T-helper 22 cell (primary cell): ENCODE measurements around the gene CTBP1.

Experiments used
- DNase-seq: peaks from one replicate; pipeline ENCODE4 v3.0.0-alpha.2; 2020; ENCODE audit warnings: low read depth

Gene CTBP1

DNA sequence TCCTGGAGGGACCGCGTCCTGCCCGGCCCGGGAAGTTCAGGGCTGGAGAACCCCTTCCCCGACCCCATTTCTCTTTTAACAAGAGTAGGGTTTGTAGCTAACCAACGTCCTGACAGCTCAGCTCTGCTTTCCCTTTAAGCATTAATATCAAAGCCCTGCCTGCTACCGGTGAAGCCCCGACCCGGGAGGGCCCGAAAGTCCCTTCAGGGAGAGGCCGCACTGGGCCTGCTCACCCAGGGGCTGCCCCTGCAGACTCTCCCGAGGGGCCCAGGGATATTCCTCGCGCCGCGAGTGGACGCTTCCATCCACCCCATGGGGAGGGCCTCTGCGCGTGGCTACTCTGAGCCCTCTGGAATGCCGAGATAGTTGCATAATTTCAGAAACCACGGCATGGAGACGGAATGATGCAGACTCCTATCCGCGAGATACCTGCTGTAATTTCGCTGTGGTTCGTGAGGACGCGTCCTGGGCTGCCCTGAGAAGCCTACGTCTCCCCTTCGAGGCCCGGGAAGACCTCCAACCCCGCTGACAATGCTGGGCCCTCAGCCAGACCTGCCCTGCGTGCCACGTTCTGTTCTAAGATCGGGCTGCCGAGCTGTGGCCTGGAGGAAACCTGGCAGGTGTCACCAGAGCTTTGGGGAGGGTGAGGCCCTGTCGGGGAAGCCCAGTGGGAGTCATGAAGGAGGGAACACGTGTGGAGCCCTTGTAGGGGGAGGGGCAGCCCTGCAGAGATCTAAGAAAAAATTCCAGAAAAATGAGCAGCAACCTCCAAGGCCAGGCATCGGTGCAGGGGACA is 999 bp upstream of the CTBP1 start:
- peak; percentile 54 for DNase-seq

DNA sequence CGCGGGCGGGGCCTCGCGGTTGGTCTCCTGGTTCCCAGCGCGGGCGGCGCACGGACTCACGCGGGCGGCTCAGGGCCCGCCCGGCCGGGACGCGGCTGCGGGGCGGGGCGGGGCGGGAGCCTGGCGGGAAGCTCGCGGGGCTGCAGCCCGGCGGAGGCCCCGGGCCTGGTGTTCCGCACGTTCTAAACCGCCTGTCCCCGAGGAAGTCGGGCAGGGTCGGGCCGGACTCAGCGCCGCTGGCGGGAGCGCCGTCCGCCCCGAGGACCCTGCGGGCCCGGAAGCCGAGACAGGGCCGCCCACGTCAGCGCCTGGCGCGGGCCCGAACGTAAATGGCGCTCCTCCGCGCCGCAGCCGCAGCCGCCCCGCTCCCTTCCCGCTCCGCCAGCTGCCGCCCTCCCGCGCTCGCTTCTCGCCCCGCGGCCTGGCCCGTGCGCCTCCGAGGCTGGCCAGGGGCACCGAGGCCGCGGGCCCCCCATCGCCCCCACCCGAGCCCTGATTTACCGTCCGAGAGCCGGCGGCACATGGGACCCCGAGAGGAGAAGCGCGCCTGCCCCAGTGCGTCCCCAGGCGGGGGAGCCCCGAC is 309 bp upstream of the CTBP1 start:
- peak; percentile 74 for DNase-seq

DNA sequence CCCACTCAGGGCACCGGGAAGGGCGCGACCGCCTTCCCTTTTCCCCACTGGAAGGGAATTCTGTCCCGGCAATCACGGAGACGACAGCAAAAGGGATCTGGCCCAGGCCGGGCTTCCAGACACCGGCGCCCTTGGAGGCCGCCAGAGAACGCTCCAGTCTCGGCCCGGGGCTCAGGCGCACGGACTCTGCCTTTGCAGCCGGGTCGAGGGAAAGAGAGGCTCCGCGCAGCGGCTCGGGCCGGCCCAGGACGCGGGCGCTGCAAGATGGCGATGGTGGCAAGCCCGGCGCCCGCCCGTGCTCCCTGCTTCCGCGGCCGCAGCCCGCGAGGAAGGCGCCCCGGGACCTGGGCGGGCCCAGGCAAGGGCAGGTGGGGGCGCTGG is 1.1 kb downstream of the CTBP1 start:
- no peak for DNase-seq

DNA sequence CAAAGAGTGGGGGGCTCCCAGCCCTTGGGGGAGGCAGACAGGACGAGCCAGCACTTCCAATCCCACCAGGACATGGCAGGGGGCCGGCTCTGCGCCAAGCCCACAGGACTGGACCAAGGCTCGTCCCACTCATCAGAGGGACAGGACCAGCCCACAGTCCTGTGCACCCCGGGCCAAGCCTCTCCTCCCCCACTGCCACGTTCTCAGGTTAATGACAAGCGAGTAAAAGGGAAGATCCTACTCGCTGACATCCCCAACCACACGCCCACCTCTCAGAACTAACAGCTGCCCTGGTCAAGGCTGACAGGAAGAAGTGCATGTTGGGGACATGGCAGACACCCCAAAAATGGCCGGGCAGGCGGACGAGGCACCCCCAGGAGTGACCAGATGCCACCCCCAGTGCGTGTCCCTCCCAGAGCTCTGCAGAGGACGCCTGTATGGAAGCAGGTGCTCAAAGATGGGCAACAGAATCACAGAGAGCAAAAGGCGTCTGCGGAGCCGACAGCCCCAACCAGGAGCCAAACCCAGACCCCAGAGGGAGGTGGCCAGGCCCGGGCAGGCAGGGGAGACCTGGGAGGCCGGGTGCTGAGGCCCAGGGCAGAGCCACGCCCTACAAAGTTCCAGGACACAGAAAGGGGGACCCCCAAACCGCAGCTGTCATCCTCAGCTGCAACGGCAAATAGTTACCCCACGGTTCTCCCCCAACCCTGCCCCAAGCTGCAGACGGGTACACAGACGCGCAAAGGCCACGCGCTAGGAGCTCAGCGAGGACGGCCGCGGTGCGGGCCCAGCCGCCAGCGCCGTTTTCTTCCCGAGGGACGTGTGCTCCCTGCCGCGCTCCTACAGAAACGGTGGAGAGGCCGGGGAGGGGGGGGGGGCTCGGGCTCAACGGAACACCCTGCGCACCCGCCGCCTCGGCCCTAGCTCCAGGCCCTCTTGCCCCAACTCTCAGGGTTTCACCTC is 1.7 kb downstream of the CTBP1 start:
- no peak for DNase-seq

DNA sequence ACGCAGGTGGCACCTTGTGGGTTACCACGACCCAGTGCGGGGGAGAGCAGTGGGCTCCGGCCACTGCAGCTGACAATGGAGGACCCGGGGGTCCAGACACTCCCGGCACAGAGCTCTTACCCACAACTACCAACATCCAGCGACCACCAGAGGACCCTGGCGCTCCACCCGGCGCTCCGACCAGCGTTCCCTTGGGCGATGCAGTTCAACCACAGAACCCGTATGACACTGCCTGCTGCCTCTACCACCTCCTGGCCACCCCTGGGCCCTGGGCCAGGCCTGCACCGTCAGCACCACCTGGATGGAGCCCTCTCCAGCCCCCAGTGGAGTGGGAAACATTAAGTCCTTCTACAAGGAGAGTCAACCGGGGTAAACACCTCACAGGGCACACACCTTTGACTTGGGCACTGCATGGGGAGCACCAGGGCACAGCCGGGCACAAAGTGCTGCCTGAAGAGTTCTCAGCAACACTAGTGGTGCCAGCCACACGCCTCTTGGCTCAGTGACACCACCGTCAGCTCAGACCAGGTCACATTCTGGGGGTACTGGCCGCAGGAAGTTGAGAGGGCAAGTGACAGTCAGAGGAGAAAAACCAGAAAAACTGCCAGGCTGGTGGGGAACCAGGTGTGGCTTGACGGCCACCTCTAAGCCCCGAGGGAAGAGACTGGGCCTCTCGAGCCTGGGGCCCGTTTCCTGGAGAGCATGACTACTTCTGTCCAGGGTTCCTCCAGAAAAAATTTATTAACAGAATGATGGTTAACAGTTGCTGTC is 2.6 kb downstream of the CTBP1 start:
- no peak for DNase-seq

DNA sequence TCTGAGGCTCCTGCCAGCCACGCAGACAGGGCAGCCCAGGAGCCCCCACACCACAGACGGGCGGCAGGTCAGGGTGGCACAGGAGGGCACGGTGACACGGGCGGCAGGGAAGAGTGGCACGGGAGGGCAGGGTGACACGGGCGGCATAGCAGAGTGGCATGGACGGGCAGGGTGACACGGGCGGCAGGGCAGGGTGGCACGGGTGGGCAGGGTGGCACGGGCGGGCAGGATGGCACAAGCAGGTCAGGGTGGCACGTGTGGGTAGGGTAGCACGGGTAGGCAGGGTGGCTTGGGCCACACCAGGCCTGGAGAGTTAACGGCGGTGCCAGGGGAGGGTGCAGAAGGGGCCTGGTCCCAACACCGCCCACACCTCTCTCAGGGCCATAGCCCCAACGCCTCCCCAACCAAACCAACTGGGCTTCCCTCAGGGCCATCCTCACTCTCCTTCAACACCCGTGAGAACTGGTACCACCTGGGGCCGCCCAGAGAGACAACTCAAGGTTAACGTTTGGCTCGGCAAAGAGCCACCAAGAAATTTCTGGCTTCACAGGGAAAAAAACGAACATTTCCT is 3.4 kb downstream of the CTBP1 start:
- DNase-seq, result no peak

DNA sequence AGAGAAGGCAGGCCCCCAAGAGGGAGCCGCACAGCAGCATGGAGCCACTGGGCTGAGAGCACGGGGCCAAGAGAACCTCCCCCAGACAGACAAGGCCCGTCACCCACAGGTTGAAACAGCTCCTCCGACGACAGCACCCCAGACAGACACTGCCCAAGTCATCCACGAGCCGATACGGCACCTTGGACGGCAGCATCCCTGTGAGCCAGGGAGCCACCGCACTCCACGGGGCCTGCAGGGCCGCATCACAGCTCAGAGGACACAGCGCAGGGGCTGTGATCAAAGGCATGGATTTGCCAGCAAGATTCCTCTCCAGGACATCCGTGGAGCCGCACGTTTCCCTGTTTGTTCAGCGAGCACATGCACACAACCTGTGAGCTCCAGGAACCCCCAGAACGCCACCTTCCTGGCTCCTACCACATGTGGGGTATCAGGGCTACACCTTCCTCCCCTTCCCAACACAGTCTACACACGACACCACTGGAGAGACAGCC is 3.9 kb downstream of the CTBP1 start:
- no peak for DNase-seq

DNA sequence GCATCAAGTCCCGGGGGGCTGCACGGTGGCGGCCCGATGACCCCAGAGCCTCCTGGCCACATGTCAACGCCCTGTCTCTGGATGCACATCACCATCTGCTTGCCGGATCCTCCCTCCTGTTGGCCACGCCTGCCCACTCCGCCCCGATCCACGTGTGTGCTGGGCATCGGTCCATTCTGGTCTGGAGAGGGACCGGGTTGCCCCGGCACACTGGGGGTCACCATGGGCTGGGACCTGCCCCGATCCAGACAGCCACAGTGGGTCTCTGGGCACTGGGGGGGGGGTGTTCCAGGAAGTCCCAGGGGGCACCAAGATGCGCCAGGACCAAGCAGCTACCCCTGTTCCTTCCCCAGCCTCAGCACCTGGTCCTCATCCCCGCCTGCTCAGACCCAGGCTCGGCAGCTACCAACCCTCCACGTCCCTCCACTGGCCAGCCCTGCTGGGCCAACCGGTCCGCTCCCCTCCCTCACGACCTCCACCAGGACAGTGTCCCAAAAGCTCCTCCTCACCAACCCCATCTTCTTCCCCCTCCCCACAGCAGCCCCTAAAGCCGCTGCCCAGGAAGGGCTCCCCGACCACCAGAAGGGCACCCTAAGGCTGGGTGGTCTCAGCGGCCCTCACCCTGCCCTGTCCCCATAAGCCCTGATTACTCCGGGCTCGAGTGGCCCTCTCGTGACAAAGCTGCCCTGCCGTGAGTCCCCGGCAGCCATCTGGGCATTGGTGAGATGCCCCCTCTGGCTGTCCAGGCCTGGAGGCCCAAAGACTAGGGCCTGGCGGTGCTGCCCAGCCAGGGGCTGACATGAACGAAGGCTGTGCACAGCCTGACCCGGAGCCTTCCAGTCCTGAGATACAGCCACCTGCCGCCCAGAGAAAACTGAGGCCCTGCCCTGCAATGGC is 4.6 kb downstream of the CTBP1 start:
- DNase-seq, result no peak

DNA sequence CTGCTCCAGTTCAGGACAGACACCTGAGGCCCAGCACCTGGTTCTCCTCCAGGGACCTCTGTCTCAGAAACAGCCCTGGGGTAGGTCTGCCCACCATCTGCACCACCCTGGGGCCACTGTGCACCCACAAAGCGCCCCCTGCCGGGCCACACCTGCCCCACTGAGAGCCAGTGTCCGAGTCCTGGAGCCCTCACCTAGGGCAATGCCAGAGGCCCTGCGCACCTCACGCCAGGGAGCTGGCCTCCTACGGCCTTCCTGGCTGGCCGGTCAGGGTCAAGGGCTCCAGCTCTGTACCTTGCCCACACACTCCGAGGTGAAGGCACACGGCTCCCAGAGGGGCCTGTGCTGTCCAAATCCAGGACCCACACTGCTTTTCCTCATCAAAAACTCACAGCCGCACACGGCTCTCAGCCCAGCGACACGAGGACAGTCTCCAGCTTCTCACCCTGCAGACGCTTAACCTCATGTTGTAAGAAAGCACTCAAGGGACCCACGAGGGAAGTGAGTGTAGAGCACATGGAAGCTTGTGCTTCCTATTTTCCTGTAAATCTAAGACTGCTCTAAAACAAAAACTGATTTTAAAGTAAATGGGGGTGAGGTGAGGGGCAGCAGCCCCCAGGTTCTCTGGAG is 5.4 kb downstream of the CTBP1 start:
- no peak for DNase-seq

DNA sequence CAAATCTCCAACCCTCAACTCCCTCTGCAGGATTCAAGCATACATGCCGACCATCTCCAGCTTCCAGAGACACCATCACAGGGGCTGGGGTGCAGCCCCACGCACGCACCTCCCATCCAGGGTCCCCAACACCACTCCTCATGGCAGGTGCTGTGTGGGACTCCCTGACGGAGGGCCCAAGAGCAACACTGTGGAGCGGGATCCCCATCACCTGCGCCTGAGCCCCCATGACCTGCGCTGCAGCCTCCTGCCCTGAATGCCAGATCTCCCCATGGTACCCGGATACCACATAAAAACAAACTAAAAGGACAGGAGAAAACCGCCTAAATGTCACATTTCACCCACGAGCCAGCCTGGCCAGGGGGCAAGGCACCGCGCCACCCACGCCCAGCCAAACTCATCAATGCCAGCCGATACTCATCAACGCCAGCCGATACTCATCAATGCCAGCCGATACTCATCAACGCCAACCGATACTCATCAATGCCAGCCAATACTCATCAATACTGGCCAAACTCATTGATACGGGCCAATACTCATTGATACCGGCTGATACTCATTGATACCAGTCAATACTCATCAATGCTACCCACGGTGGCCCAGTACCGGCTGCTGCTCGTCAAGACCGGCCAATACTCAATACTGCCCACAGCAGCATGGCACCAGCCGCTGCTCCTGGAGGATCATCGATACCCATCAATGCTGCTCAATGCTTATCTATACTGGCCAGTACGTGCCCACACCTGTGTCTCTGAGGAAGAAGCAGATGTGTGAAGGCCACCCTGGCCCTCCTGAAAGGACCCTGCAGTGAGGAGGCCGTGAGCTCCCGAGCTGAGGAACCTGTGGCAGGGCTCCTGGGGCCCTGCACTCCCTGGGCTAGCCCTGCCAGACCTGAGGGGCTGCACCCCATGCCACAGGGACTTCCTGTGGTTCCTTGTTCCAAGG is 6.2 kb downstream of the CTBP1 start:
- no peak for DNase-seq

DNA sequence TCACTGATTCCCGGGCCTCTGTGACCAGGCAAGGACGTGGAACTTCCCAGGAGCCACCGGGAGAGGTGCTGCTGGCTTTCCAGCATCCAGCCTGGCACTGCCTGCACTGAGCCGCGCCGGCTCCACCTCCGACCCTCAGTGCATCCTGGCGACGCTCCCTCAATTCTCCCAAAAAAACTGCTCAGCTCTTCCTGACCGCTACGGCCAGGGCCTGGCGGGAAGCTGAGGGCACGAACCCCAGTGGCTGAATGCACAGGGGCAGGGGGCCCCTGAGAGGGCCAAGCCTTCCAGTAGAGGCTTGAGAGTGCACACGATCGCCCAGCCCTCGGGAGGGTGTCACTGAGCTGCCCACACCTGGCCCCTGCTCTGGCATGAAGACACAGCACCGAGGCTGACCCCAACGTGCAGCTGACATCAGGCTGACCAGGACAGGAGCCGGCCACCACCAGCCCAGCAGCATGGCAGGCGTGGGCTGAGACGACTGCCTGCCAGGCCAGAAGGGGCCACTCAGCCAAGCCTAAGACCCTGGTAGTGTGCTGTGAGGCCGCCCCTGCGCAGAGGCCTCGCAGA is 6.9 kb downstream of the CTBP1 start:
- no peak for DNase-seq

DNA sequence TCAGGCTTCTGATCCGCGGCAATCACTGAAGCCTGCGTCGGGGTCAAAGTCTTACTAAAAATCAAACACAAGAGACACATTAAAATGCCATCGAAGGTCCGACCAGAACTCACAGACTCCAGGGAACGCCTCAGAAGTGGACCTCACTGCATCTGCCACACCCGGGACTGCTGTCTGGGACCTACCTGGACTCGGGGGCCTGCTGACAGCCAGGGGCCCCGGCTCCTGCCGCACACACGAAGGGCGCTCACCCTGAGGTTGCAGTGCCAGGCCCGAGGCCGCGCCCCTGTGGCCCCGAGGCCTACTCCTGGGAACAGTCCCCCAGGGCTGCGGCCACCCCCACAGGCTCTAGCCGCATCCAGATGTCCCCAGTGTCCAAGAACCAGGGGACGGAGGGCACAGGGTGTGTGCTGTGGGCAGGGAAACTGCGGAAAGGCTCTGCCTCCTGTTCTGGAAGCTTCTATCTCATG is 7.4 kb downstream of the CTBP1 start:
- DNase-seq, result no peak

DNA sequence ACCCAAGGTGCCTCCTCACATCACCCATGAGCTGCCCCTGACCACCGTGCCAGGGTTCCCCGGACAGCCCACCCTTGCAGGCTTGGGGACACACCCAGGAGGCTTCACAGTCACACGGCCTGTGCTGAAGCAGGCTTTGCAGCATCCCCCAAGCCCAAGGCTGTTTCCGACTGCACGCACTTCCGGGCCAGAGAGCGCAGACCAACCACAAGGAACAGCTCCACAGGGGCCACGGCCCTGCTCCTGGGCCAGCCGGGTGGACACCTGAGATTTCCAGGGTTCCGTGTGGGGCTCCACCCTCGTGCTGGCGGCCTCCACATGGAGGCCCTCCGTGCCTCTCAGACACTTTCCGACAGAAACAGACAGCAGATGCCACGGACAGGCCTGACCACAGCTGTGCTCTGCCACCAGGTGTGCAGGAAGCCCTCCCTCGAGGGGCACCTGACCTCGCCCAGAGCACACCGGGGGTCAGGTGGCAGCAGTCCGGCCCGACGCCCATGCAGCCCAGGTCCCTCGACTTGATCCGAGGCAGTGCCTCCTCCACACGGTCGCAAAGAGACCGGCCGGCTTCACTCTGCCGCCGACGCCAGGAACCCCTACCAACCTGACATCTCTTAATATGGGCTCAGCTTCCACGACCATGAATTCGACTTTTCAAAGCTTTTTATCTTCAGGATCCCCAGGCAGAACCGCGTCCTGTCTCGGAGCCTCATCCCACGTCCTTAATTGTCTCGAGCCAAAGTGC is 8.0 kb downstream of the CTBP1 start:
- no peak for DNase-seq

DNA sequence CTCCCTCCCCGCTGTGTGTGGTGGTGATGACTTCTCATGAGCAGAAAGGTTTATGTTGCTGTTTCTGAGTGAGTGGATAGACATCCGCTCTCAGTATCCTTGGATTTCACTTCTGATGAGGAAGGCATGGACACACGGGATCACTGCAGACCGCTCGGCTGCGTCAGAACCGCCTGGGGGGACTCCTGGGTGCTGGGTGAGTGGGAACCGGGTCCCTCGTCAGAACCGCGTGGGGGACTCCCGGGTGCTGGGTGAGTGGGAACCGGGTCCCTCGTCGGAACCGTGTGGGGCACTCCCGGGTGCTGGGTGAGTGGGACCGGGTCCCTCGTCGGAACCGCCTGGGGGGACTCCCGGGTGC is 9.0 kb downstream of the CTBP1 start:
- DNase-seq, result no peak

DNA sequence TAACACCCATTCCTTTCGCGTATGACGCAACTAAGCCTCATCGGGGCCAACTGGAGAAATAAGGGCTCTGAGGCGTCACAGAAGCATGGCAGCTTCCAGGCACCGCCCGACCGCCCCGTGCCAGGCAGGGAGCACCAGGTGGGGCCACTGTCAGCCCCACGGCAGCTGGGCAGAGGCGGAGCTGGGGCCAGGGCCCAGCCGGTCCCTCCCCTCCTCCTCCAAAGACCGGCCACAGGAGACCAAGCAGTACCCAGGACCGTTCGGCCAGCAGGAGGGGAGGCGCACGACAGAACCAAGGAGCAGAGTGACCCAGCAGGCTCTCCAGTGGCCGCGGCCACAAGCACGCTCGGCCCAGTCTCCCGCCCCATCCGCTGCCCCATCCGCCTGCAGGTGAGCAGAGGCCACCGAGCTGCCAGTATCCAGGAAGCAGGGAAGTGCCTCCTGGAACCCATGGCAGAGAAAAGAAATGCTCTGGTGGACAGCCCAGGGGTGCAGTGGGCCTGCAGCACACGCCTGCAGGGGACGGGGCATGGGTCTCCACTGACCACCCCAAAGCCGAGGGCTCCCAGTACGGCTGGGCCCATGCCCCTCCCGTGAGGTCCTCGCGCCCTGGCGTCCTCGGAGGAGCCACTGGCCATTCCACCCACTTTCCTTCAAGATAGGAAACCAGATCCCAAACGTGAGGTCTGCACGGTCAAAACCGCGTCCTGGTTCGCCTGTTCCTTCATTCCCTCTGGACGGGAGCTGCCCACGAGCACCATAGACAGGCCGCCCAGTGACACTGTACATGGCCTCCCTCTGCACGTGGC is 9.6 kb downstream of the CTBP1 start:
- no peak for DNase-seq

DNA sequence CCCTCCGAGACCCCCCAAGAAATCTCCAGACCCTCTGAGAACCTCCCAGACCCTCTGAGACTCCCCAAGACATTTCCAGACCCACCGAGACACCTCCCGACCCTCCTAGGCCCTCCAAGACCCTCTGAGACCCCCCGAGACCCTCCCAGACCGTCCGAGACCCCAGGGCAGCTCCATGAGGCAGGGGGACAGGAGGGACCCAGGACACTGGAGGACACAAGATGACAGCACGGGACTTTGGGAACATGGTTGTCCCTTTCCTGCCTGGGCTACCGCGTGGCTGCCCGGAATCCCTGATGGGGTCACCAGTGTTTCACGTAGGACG is 10.3 kb downstream of the CTBP1 start:
- DNase-seq, result no peak
